GM12864 (cell line): ENCODE results near the gene WDR72.

Experiments used
- DNase-seq: peaks from one replicate; pipeline ENCODE4 v3.0.0-alpha.2; 2011; ENCODE audit warnings: low read depth
- H3K4me3 ChIP-seq: 2 replicates; pipeline ENCODE4 v1.5.1; 2011; ENCODE audit warnings: mild to moderate bottlenecking, low read depth, low read length, control low read depth
- CTCF ChIP-seq: IDR thresholded peaks from 2 replicates; pipeline ENCODE4 v1.5.1; 2011; ENCODE audit warnings: low read depth, mild to moderate bottlenecking, moderate library complexity, low read length, control low read depth, inconsistent platforms; ENCODE audit errors: missing control alignments

Gene WDR72

DNA sequence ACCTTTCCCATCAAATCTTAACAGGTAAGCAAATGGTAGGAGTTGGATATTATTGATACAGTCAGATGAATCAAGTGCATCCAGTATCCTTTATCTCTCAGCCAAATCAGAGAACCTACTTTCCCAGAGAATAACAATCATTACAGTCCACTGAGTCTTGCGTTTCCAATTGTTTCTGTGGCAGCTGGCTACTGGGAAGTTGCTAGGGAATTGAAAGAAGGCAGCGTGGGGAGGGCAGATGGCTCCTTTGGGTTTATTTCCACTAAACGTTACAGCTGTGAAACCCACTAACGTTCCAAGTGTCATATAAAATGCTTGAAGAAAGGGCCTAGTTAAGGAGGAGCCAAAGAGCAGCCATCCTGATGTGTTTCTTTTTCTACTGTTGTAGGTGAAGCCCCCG, 78.4 kb downstream of the WDR72 start:
- no peak overlapping the region for H3K4me3 ChIP-seq
- no peak for DNase-seq
- no peak for TF ChIP-seq CTCF

DNA sequence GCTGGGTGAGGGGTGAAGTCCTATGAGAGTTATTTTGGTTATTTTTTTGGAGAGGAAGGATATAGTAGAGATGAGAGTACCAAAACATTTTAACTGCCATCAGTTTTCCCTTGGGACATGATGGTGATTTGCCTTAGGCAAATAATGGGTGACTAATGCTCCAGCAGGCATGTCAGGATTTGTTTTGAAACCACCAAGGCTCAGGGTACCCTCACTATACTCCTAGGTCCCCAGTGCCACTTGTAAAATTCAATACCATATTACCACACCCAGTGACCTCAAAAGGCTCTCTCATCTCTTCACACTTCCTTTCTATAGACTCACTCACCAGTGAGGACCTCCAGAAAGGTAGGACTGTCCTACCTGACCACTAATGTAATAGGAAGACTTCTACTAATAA, 83.6 kb downstream of the WDR72 start:
- TF ChIP-seq CTCF = no peak

GRCh38 chr15:53671545-53671944, 87.9 kb downstream of the WDR72 start:
- no peak overlapping the region for H3K4me3 ChIP-seq
- TF ChIP-seq CTCF = no peak

More for the DNA sequence above, 83.6 kb downstream of the WDR72 start:
- H3K4me3 ChIP-seq = no peak overlapping the region
- no peak for DNase-seq

DNA sequence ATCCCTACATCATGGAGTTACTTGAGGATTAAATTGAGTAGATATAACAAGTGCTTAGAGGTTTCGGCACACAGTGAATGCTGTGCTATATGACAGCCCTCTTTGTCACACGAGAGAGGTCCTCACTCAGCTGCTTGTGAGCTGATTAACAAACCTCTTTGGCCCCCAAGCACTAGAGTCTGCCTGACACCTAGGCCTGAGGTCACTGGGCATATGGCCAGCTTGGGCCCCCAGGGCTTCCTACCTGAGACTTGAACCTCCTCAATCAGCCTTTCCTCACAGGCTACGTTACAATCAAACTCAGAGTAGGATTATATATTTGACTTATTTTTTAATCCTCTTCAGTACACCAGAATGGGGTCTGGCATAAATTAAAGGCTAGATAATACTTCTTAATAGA, 88.8 kb downstream of the WDR72 start:
- no peak overlapping the region for H3K4me3 ChIP-seq
- no peak for TF ChIP-seq CTCF
- no peak for DNase-seq

More at GRCh38 chr15:53671545-53671944, 87.9 kb downstream of the WDR72 start:
- DNase-seq = no peak

DNA sequence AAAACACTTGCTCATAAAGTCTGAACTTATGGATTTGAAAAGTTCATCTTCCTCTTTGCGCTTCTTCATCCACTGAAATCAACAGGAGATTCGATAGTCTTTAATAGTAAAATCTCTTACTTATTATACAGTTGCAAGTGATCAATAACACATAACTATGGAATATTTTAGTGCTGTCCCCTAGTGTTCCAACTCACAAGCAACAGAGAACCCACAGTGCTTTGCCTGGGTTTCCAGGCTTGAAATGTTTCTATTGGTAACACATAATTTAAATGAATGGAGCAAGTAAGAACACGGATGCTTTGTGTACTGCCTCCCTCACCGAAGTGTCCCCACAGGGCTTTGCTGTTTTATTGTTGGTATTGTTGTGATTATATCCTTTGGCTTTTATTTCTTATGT, 93.5 kb downstream of the WDR72 start:
- no peak overlapping the region for H3K4me3 ChIP-seq
- TF ChIP-seq CTCF = no peak
- DNase-seq = no peak

GRCh38 chr15:53658827-53659555, 100.5 kb downstream of the WDR72 start:
- no peak for TF ChIP-seq CTCF
- DNase-seq = no peak
- no peak overlapping the region for H3K4me3 ChIP-seq

GRCh38 chr15:53658255-53658654, 101.2 kb downstream of the WDR72 start:
- no peak overlapping the region for H3K4me3 ChIP-seq
- TF ChIP-seq CTCF = no peak
- no peak for DNase-seq
